H9 (cell line): ENCODE data around the gene TEX22. TPM values are rescaled to one million over a fixed set of nuclear protein-coding genes. Genes with fewer than 3 reads are reported as not detected.

Experiments
- DNase-seq: peaks from one replicate; pipeline ENCODE4 v3.0.0-alpha.2; 2017
- H2AFZ ChIP-seq: one replicate; pipeline ENCODE4 v1.6.1; 2013; ENCODE audit warnings: mild to moderate bottlenecking, low read length, control low read depth, moderate library complexity
- H2AK5ac ChIP-seq: 2 replicates; pipeline ENCODE4 v1.6.1; 2013; ENCODE audit warnings: low read length, control low read depth, mixed read lengths; ENCODE audit not compliant: insufficient read length
- H2BK120ac ChIP-seq: one replicate; pipeline ENCODE4 v1.6.1; 2013; ENCODE audit warnings: low read depth, mild to moderate bottlenecking, low read length, control low read depth, inconsistent platforms; ENCODE audit not compliant: poor library complexity, severe bottlenecking
- H2BK12ac ChIP-seq: 2 replicates; pipeline ENCODE4 v1.6.1; 2013; ENCODE audit warnings: low read length, control low read depth, mixed read lengths, low read depth; ENCODE audit not compliant: insufficient read length
- H2BK15ac ChIP-seq: 2 replicates; pipeline ENCODE4 v1.6.1; 2013; ENCODE audit warnings: low read depth, low read length, control low read depth
- H2BK20ac ChIP-seq: one replicate; pipeline ENCODE4 v1.6.1; 2013; ENCODE audit warnings: low read depth, mild to moderate bottlenecking, low read length, control low read depth, inconsistent platforms; ENCODE audit not compliant: poor library complexity, severe bottlenecking
- H2BK5ac ChIP-seq: 2 replicates; pipeline ENCODE4 v1.6.1; 2013; ENCODE audit warnings: low read length, control low read depth, mixed read lengths; ENCODE audit not compliant: insufficient read length
- H3K14ac ChIP-seq: 2 replicates; pipeline ENCODE4 v1.6.1; 2013; ENCODE audit warnings: low read length, control low read depth; ENCODE audit not compliant: insufficient read depth
- H3K18ac ChIP-seq: 2 replicates; pipeline ENCODE4 v1.6.1; 2013; ENCODE audit warnings: low read depth, mild to moderate bottlenecking, mixed read lengths, low read length, control low read depth; ENCODE audit not compliant: insufficient read length
- H3K23ac ChIP-seq: 2 replicates; pipeline ENCODE4 v1.6.1; 2013; ENCODE audit warnings: low read length, control low read depth, mixed read lengths, low read depth; ENCODE audit not compliant: insufficient read length
- H3K23me2 ChIP-seq: 2 replicates; pipeline ENCODE4 v1.6.1; 2013; ENCODE audit warnings: low read depth, mild to moderate bottlenecking, mixed read lengths, low read length, control low read depth; ENCODE audit not compliant: insufficient read length, poor library complexity, severe bottlenecking
- H3K27ac ChIP-seq: 2 replicates; pipeline ENCODE4 v1.5.1; 2013; ENCODE audit warnings: low read length, control low read depth, mixed read lengths, low read depth; ENCODE audit not compliant: insufficient read length
- H3K27me3 ChIP-seq: 2 replicates; pipeline ENCODE4 v1.6.1; 2013; ENCODE audit warnings: low read length, control low read depth, inconsistent platforms; ENCODE audit not compliant: insufficient read depth
- H3K4ac ChIP-seq: 2 replicates; pipeline ENCODE4 v1.6.1; 2013; ENCODE audit warnings: low read depth, mild to moderate bottlenecking, control low read depth, inconsistent platforms, low read length, moderate library complexity
- H3K4me1 ChIP-seq: 2 replicates; pipeline ENCODE4 v1.6.1; 2013; ENCODE audit warnings: low read length, control low read depth, inconsistent platforms; ENCODE audit not compliant: insufficient read depth
- H3K4me2 ChIP-seq: 2 replicates; pipeline ENCODE4 v1.6.1; 2013; ENCODE audit warnings: low read length, control low read depth, mixed read lengths; ENCODE audit not compliant: insufficient read length, insufficient read depth
- H3K56ac ChIP-seq: 2 replicates; pipeline ENCODE4 v1.6.1; 2013; ENCODE audit warnings: low read depth, mild to moderate bottlenecking, mixed read lengths, low read length, control low read depth; ENCODE audit not compliant: insufficient read length
- H3K79me1 ChIP-seq: 2 replicates; pipeline ENCODE4 v1.6.1; 2013; ENCODE audit warnings: low read depth, mild to moderate bottlenecking, moderate library complexity, low read length, control low read depth, inconsistent platforms; ENCODE audit not compliant: insufficient read depth, poor library complexity, severe bottlenecking
- H3K79me2 ChIP-seq: 2 replicates; pipeline ENCODE4 v1.6.1; 2013; ENCODE audit warnings: low read length, control low read depth, inconsistent platforms; ENCODE audit not compliant: insufficient read depth
- H3K9ac ChIP-seq: 2 replicates; pipeline ENCODE4 v1.6.1; 2013; ENCODE audit warnings: low read length, control low read depth, mixed read lengths; ENCODE audit not compliant: insufficient read length; ENCODE audit errors: extremely low read depth
- H3K9me3 ChIP-seq: one replicate; pipeline ENCODE4 v1.6.1; 2013; ENCODE audit warnings: low read depth, low read length, inconsistent platforms; ENCODE audit not compliant: control insufficient read depth
- H3T11ph ChIP-seq: one replicate; pipeline ENCODE4 v1.6.1; 2013; ENCODE audit warnings: mild to moderate bottlenecking, low read length, control low read depth, inconsistent platforms
- H4K20me1 ChIP-seq: one replicate; pipeline ENCODE4 v1.6.1; 2013; ENCODE audit not compliant: control insufficient read depth, insufficient read length, insufficient read depth
- H4K5ac ChIP-seq: 2 replicates; pipeline ENCODE4 v1.6.1; 2013; ENCODE audit warnings: low read depth, mild to moderate bottlenecking, mixed read lengths, low read length, control low read depth; ENCODE audit not compliant: insufficient read length
- H4K8ac ChIP-seq: replicated peaks from 2 replicates; pipeline ENCODE4 v1.6.1; 2013; ENCODE audit warnings: low read length, control low read depth, mixed read lengths, low read depth; ENCODE audit not compliant: insufficient read length
- H4K91ac ChIP-seq: 2 replicates; pipeline ENCODE4 v1.6.1; 2013; ENCODE audit warnings: low read depth, mild to moderate bottlenecking, moderate library complexity, mixed read lengths, low read length, control low read depth; ENCODE audit not compliant: insufficient read length
- H3K27ac Mint-ChIP-seq, 3 experiments: 2 replicates in 2 of 3; 3 replicates in 1 of 3; pipeline ENCODE4 v1.8.0; 2020 to 2021; ENCODE audit warnings: mixed read lengths in 3 of 3, mild to moderate bottlenecking in 1 of 3, moderate library complexity in 1 of 3
- H3K27me3 Mint-ChIP-seq: 2 replicates; pipeline ENCODE4 v1.8.0; 2021; ENCODE audit warnings: low read depth, mild to moderate bottlenecking, moderate library complexity, mixed read lengths
- H3K36me3 Mint-ChIP-seq, 3 experiments: 2 replicates in 2 of 3; 3 replicates in 1 of 3; pipeline ENCODE4 v1.8.0; 2020 to 2021; ENCODE audit warnings: low read depth in 3 of 3, mixed read lengths in 3 of 3; ENCODE audit not compliant: insufficient read depth in 1 of 3
- H3K4me1 Mint-ChIP-seq, 2 experiments: 2 replicates each; pipeline ENCODE4 v1.8.0; 2020; ENCODE audit warnings: mixed read lengths in 2 of 2
- H3K4me3 Mint-ChIP-seq, 2 experiments: 2 replicates in 1 of 2; 3 replicates in 1 of 2; pipeline ENCODE4 v1.8.0; 2020 to 2021; ENCODE audit warnings: mild to moderate bottlenecking in 2 of 2, mixed read lengths in 2 of 2, moderate library complexity in 1 of 2
- H3K9me3 Mint-ChIP-seq, 2 experiments: 2 replicates in 1 of 2; 3 replicates in 1 of 2; pipeline ENCODE4 v1.8.0; 2020; ENCODE audit warnings: mild to moderate bottlenecking in 2 of 2, mixed read lengths in 2 of 2, moderate library complexity in 1 of 2
- CTCF ChIP-seq: fragments of 200-600 bp; sonication (generic); conservative IDR thresholded peaks from 3 replicates; pipeline ENCODE4 v1.8.0; 2021; ENCODE audit warnings: antibody characterized with exemption, mild to moderate bottlenecking
- WGBS: extraction: QIAGEN DNeasy Blood & Tissue Kit; methylation state at CpG from one replicate; pipeline ENCODE4 v1.1.7; 2013; ENCODE audit warnings: missing lambda C conversion rate, low lambda C conversion rate, mixed read lengths; ENCODE audit not compliant: insufficient read length; ENCODE audit errors: extremely low coverage; 5-methylcytosine and 5-hydroxymethylcytosine counted together
- total RNA-seq: library from RNA; stranded (reverse); gene quantifications from 2 replicates; pipeline ENCODE4 v1.2.1, GENCODE V29; 2021

Gene TEX22
- total RNA-seq, 1 experiment from 2014 or later = 0.83 TPM

DNA sequence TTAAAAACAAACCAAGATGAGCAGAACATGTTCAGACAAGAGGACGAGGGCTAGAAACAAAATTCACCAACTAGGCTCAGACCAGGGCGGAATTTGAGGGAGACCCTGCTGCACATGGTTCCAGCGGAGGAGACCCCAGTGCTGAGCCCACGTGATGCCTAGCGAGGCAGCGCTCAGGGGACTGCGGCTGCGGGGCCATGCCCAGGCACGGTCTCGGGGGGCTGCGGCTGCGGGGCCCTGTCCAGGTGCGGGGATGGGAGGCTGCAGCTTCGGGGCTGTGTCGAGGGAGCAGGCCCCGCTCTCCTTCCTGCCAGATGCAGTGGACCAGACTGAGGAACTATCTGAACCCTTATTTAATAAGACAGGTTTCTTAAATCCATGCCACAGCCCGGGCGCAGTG, 63.6 kb downstream of the TEX22 start:
- Histone ChIP-seq H3K14ac (no peak overlapping the region), H2BK15ac (no peak overlapping the region), H3K9ac (no peak overlapping the region), H3K79me1 (no peaks in the 10 kb centered on the region), H3K4ac (no peak overlapping the region), H3K79me2 (no peaks in the 10 kb centered on the region), H4K20me1 (no peaks in the 10 kb centered on the region), H3K27me3 (no peaks in the 10 kb centered on the region), H3K23ac (no peak overlapping the region), H4K5ac (no peak overlapping the region), H2AFZ (no peak overlapping the region), H3K23me2 (no peaks in the 10 kb centered on the region), H3K18ac (no peak overlapping the region), H2BK20ac (no peak overlapping the region), H2BK12ac (no peak overlapping the region), H2BK120ac (no peak overlapping the region), H3K4me2 (no peak overlapping the region), H3K9me3 (no peaks in the 10 kb centered on the region), H4K8ac (no peak overlapping the region), H3K27ac (no peak overlapping the region), H4K91ac (no peak overlapping the region), H2AK5ac (no peak overlapping the region), H2BK5ac (no peak overlapping the region), H3K4me1 (no peaks in the 10 kb centered on the region), H3K56ac (no peak overlapping the region), H3T11ph (no peak overlapping the region)
- H3K4me3 Mint-ChIP-seq = no peak overlapping the region
- H3K27me3 Mint-ChIP-seq = no peaks in the 10 kb centered on the region
- DNase-seq = no peak
- no peak for TF ChIP-seq CTCF
- H3K9me3 Mint-ChIP-seq = no peaks in the 10 kb centered on the region
- H3K4me1 Mint-ChIP-seq = peaks cover 2 to 6% of the 10 kb centered on the region in 2 experiments; a peak in 2 of 4 replicates
- peak overlapping the region in 2 of 3 experiments; percentile 79 to 82; a peak in 3 of 7 replicates for H3K27ac Mint-ChIP-seq
- peaks cover 17 to 41% (median 41%) of the 10 kb centered on the region in 3 experiments; a peak in 6 of 7 replicates for H3K36me3 Mint-ChIP-seq
- WGBS = no CpG with 5 or more reads among the region's 18 CpGs

Other genes with a start within 250 kb of the TEX22 start
- 11.3 and 11.4 TPM in 2 replicates for gene JAG2, start 229.8 kb upstream of the TEX22 start, total RNA-seq
- 39.0 and 41.1 TPM in 2 replicates for gene NUDT14, start 217.2 kb upstream of the TEX22 start, total RNA-seq
- gene BTBD6, start 150.0 kb upstream of the TEX22 start, total RNA-seq = 22.9 and 23.3 TPM in 2 replicates
- gene BRF1, start 97.5 kb upstream of the TEX22 start, total RNA-seq = 27.0 and 28.3 TPM in 2 replicates
- gene PACS2, start 83.8 kb upstream of the TEX22 start, total RNA-seq = 63.5 and 72.5 TPM in 2 replicates
- 222 and 230 TPM in 2 replicates for gene MTA1, start 21.3 kb downstream of the TEX22 start, total RNA-seq
- 5.7 and 7.2 TPM in 2 replicates for gene CRIP2, start 76.3 kb downstream of the TEX22 start, total RNA-seq
- gene CRIP1, start 88.3 kb downstream of the TEX22 start, total RNA-seq = 6.9 and 8.8 TPM in 2 replicates
- 26.2 TPM in 2 replicates for gene TEDC1, start 92.7 kb downstream of the TEX22 start, total RNA-seq
- gene TMEM121, start 128.0 kb downstream of the TEX22 start, total RNA-seq = 1.0 and 2.6 TPM in 2 replicates